Skin of body (tissue), 2 donors: ENCODE results near the gene ROBO1. TPM values are rescaled to one million over a fixed set of nuclear protein-coding genes. Genes with fewer than 3 reads are reported as not detected.

Experiments
- DNase-seq: peaks from one replicate; lab custom pipeline; 2025; lab: John Stamatoyannopoulos, UW
- total RNA-seq: library from RNA; depleted of rRNA; stranded (reverse); fragments of >200 nt; gene quantifications from one replicate; pipeline ENCODE4 v1.2.3, GENCODE V29; 2014

ROBO1 gene
- total RNA-seq, 1 donor from 2014 or later: 138 TPM

GRCh38 chr3:79085171-79085570 is 682.6 kb downstream of the ROBO1 start:
- DNase-seq: peak; percentile 18

GRCh38 chr3:79081335-79081734 is 686.5 kb downstream of the ROBO1 start:
- no peak for DNase-seq

DNA sequence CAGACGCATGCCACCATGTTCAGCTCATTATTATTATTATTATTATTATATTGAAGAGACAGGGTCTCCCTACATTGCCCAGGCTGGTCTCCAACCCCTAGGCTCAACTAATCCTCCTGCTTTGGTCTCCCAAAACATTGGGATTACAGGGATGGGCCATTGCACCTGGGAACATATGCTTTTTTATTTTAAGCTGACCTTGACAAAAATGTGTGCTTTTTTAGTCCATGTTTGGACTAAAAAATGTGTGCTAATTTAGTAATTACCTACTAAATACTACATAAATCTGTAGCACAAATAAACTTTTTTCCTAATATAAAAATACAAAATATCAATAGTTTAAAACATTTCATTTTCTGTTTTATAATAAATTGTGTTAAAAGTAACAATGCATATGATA is 693.2 kb downstream of the ROBO1 start:
- no peak for DNase-seq

- DNase-seq: no peak
Measured at GRCh38 chr3:79067734-79068133, 700.1 kb downstream of the ROBO1 start.

- DNase-seq: no peak
Measured at GRCh38 chr3:79066481-79066880, 701.3 kb downstream of the ROBO1 start.

- no peak for DNase-seq
Measured at GRCh38 chr3:79063624-79064023, 704.2 kb downstream of the ROBO1 start.

GRCh38 chr3:79057756-79058155 is 710.0 kb downstream of the ROBO1 start:
- DNase-seq: no peak

DNA sequence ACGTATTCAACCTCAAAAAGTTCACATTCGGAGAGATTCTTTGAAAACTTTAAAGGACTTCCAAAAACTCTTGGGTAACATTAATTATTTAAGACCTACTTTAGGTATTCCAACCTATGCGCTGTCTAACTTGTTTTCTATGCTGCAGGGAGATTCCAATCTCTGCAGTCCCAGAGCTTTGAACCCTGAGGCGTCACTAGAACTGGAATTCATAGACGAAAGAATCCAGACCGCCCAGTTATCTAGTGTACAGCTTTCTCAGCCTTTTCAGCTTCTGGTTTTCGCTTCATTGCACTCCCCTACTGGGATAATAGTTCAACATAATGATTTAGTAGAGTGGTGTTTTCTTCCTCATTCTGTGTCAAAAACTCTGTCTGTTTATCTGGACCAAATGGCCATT is 711.3 kb downstream of the ROBO1 start:
- no peak for DNase-seq

GRCh38 chr3:79052054-79052681 is 715.6 kb downstream of the ROBO1 start:
- DNase-seq: no peak

DNA sequence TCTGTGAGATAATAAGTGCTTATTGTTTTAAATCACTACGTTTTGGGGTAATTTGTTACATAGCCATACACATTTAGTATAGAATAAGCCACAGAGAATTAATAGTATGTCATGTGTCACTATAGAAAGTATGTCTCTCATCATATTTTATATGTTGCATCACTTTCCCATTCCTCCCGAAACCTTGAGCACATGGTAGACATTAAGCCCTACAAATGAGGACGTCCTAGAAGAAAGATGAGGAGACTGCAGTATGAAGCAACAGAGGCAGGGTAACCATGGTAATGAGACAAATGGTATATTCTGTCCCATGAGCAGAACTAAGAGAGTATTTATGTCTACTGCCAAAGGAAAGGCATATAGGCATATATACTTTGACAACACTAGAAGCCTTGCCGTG is 720.2 kb downstream of the ROBO1 start:
- peak; percentile 6 for DNase-seq

DNA sequence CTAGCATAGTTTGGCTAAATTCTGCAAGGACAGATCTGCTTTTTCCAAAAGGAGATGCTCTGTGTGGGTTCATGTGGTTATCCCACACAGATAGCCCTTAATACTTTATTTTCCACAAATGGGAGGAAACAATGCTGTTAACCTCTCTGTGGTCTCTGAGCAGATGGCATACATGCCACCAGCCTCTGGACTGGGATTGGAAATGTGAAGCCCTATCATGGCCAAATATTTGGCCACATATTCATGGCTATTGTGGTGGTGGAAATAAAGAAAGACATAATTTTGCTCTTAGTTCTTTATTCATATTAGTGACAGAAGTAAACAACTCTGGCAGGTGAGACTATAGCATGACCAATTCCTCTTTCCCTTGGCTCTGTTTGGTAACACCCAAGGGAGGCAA is 726.2 kb downstream of the ROBO1 start:
- no peak for DNase-seq

DNA sequence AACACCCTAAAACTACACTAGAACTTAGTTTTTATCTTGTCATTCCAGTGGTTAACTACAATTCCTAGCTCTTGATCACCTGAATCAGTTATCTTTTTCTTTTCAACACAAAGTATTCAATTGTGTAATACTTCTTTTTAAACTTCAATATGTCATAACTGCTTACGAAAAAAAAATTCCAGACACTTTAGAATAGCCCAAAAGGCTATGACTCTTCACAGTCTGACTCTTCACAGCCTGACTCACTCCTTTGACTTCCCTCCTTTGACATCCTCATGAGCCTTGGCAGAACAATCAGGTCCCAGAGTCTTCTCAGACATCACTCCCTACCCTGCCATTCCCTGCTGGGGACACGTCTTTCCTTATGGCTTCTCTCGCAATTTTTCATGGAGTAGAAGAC is 727.1 kb downstream of the ROBO1 start:
- no peak for DNase-seq

DNA sequence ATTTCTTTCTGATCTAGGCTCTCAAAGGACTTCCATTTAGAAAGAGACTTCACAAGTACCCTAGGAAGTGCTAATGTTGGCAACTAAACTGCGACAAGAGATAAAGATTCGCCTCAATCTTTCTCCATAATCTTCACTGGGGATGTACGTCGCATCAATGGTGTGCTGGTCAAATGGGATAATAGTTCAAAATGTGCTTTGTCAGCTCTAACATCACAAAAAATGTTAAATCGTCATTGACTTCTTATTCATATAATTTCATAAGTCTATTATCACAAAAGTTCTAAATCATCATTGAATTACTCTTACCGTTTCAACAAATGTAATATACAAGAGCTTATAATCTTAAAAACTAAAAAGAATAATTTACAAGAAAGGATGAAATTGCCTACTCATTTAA is 727.7 kb downstream of the ROBO1 start:
- DNase-seq: no peak

DNA sequence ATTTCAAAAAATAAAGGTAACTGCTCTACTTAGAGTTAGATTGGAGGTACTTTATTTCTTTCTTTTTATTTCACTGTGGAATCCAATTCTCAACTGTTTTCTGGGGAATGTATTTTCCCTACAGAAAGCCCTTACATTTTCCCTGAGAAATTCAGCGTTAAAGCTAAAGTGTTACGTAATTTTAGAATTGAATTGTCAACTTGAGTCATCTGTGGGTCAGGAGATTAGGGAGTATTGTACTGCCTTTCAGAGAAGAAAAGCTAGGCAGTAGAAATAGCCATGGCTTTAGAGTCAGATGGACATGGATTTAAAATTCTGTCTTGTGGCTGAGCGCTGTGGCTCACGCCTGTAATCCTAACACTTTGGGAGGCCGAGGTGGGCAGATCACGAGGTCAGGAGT is 728.6 kb downstream of the ROBO1 start:
- no peak for DNase-seq

- DNase-seq: peak; percentile 13
Measured at GRCh38 chr3:79038636-79039035, 729.2 kb downstream of the ROBO1 start.

DNA sequence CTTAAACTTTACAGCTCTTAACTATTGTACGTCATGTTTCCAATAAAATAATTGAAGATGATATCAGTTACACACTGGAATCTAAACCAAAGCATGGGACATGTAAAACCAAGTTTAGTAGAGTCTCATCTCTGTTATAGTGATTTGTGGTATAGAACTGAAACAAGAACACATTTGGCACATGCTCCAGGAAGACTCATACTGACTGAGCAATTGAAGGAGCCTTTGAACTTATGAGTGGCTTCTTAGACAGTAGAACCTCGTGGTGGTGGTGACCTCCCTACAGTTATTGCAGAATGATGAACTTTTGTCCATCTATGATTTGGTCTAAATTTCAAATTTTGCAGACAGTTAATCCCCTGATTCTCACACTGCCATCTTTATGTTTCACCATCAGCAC is 729.7 kb downstream of the ROBO1 start:
- no peak for DNase-seq

- peak; percentile 38 for DNase-seq
Measured at GRCh38 chr3:79032686-79033318, 735.0 kb downstream of the ROBO1 start.

DNA sequence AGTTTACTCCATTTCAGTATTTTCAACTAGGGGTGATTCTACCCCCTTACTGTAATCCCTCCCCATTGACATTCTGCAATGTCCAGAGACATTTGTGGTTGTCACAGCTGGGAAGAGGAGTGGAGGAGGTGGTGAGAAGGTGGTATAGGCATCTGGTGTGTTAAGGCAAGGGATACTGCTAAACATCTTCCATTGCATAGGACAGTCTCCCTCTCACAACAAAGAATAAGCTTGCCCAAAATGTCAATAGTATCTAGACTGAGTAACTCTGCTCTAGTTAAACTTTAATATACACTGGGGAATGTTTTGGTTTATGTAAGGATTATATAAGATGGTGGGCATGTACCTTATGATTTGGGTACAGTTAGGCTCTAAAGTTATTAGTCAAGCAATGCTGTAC is 737.6 kb downstream of the ROBO1 start:
- DNase-seq: no peak

GRCh38 chr3:79028916-79029315 is 738.9 kb downstream of the ROBO1 start:
- no peak for DNase-seq

- DNase-seq: no peak
Measured at GRCh38 chr3:79027593-79027992, 740.2 kb downstream of the ROBO1 start.

GRCh38 chr3:79019924-79020173 is 747.9 kb downstream of the ROBO1 start:
- no peak for DNase-seq

- DNase-seq: peak; percentile 93
Measured at GRCh38 chr3:79019137-79019923, 748.5 kb downstream of the ROBO1 start.

DNA sequence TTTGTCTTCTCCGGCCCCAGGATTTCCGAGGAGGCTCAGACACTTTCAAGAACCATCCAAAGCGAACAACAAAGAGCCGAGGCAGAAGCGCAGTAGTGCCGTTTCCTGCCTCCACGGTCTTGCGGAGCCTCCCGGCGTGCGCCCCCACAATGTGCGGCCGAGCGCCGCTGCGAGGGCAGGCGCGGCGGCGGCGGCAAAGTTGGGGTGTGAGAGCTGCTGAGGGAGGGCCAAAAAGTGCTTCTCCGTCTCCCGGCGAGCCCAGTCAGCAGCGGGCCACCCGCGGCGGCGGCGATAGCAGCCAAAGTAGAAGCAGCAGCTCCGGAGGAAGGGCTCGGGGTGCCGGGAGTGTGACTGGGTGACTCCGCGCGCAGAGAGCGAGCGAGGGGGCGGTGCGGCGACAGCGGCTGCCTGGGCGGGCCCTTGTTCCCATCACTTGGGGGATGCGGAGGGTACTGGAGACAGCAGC is 749.1 kb downstream of the ROBO1 start:
- peak; percentile 58 for DNase-seq
